ENCODE data around the gene MRGPRX1.
"Not testable (repeated sequence)": the region's sequence is repeated elsewhere in the genome, so short reads cannot be mapped to it uniquely, and the experiment has no call there.

Gene MRGPRX1

DNA sequence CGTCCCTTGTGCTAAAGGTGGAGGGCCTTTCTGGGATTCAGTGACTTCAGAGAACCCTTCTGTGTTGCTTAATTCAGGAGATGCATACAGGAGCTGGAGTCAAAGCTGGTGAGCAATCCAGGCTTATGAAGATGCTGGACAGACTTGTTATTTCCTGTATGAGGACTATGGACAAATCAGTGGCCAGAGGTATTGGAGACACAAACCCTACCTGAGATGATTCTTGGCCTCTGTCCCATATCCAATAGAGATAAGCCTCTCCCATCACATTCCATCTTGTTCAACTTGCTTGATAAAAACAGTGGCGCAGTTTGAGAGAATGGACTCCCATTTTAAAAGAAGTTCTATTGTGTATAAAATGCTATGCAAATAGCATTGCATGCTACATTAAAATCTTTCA is at the start of gene MRGPRX1:
Gene MRGPRX1, minus strand, starts transcription at position 101 of the 400 bp plus-strand sequence. CDS start 4,630 bp downstream, outside the sequence.
- DNase-seq: no peak

DNA sequence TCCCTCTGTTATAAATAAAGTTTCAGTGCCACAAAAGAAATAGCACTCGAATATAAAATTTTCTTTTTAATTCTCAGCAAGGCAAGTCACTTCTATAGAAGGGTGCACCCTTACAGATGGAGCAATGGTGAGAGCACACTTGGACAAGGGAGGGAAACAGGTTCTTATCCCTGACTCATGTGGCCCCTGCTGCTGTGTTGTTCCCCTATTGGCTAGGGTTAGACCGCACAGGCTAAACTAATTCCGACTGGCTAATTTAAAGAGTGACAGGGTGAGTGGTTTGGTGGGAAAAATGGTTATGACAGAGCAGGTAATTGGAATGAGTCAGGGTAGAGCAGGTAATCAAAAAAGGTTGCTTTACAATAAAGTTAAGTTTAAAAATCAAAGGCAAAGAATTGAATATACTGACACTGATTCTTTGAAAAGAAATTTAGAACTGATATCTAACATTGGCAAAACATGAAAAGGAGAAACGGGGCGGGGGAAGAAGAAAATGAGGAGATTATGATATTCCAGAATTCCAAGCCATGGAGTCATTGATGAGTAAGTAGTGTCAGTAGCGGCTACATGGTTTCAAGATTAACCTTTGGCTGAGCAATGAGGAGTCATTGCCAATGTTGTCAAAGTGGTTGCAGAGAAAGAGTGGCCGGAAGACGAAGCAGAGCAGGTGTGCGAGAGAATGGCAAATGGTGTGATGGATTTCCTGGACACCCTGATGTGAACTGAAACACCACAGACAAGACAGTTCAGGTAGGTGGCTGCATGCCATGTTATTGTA is 48.4 kb upstream of the MRGPRX1 start:
- no peak for DNase-seq

DNA sequence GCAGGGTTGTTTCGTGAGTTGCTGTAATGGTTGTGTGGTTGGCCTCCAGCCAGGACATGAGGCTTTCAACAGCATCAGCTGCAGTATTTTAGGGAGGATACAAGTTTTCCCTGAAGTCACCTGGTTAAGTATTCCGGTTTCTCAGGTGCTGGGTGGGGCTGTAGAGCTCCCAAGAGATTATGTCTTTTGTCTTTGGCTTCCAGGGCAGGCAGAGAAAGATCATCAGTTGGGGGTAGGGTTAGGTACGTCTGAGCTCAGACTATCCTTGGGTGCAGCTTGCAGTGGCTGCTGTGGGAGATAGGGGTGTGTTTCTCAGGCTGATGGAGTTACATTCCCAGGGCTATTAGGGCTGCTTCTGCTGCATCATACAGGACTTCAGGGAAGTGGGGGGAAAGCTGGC is 47.5 kb upstream of the MRGPRX1 start:
- no peak for DNase-seq

DNA sequence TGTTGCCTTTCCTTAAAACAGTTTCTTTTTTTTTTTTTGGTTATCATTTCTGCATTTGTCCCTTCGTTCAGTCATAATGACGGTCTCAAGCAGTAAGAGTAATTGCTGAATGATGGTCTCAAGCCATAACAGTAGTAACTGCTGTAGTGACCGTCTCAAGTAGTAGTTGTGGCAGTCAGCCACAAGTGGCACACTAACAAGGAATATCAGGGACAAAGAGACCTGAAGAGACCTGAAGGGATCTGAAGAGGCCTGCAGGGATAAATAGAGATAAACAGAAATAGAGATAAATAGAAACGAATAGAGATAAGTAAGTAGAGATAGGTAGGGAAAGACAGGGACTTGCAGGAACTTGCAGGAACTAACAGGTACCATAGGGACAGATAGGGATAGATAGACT is 42.7 kb upstream of the MRGPRX1 start:
- no peak for DNase-seq

DNA sequence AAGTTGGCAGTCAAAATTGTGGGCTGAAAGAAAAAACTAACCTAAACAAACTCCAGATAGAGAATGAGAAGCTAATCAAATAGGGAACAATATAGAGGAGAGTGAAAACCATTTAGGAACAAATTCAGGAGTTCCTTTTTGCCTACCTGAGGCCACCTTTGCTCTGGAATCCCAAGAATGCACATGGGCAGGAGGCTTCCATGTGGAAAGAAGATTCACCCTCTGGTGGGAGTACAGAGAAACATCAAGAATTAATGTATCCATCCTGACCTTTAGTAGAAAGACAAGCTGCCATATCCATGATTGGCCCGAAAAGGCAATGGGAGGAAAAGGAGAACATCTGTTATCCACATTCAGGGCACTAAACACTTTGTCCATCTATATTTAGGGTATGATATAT is 35.0 kb upstream of the MRGPRX1 start:
- DNase-seq: no peak

DNA sequence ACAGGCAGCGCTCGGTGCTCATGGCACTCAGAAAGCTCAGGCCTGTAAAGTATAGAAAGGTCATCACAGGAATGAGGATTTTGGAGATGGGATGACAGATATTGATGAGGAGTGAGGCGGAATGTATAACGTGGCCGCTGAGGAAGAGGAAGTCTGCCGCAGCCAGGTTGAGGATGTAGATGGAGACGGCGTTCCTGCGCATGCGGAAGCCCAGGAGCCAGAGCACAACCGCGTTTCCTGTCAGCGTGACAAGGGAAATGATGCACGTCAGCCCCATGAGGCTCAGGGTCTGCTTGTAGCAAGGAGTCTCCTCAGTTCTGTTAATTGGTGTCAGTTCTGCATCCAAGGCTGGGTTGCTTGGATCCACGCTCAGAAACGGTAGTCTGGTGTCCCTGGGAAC is 33.1 kb upstream of the MRGPRX1 start:
- DNase-seq: no peak

DNA sequence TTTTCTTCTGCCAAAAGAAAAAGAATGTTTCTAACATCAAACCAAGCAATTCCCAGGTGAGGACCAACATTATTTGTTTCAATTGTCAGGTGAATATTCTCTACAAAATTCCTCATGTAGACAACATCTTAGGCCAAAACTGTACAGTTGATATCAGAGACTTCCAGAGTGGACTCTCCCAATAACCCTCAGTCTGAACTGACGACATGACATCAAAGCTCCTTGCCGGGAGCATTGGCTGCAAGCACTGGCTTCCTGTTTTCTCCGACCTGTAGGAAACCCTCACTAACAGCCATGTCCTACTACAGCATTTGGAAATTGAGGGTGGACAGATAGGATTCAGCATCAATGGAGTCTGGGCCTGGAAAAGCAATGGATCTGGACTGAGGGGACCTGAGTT is 30.5 kb upstream of the MRGPRX1 start:
- DNase-seq: no peak

DNA sequence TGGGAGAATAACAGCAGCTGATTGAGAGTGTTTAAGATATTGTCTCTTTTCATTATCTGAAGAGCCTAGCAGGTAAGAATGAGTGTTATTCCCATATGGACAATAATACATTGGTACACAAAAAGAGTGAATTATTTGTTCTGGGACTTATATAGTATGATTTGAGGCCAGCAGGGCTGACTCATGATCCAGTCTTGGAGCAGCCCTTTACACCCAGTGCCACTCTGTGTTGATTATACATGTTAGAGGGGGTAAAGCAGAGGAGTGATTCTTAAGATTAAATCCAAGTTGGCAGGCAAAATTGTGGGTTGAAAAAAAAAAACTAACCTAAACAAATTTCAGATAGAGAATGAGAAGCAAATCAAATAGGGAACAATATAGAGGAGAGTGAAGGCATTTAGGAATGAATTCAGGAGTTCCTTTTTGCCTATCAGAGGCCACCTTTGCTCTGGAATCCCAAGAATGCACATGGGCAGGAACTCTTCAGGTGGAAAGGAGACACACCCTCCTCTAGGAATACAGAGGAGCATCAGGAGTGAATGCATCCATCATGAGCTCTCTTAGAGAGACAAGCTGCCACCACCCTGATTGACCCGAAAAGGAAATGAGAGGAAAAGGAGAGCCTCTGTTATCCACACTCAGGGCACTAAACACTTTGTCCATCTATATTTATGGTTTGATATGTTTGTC is 19.2 kb upstream of the MRGPRX1 start:
- DNase-seq: no peak

DNA sequence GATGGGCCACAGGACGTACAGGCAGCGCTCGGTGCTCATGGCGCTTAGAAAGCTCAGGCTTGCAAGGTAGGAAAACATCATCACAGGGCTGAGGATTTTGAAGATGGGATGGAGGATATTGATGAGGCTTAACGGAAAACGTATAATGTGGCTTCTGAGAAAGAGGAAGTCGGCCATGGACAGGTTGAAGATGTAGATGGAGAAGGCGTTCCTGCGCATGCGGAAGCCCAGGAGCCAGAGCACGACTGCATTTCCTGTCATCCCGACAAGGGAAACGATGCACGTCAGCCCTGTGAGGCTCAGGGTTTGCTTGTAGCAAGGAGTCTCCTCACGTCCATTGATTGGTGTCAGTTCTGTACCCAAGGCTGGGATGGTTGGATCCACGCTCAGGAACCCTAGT is 17.4 kb upstream of the MRGPRX1 start:
- DNase-seq: no peak

DNA sequence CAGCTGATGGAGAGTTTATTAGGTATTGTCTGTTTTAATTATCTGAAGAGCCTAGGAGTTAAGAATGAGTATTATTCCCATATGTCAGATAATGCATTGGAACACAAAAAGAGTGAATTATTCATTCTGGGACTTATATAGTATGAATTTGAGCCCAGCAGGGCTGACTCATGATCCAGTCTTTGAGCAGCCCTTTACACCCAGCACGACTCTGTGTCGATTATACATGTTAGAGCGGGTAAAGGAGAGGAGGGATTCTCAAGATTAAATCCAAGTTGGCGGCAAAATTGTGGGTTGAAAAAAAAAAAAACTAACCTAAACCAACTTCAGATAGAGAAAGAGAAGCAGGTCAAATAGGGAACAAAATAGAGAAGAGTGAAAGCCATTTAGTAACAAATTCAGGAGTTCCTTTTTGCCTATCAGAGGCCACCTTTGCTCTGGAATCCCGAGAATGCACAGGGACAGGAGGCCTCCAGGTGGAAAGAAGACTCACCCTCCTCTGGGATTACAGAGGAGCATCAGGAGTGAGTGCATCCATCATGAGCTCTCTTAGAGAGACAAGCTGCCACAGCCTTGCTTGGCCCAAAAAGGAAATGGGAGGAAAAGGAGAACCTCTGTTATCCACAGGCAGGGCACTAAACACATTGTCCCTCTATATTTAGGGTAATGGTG is 3.1 kb downstream of the MRGPRX1 start:
- no peak for DNase-seq

DNA sequence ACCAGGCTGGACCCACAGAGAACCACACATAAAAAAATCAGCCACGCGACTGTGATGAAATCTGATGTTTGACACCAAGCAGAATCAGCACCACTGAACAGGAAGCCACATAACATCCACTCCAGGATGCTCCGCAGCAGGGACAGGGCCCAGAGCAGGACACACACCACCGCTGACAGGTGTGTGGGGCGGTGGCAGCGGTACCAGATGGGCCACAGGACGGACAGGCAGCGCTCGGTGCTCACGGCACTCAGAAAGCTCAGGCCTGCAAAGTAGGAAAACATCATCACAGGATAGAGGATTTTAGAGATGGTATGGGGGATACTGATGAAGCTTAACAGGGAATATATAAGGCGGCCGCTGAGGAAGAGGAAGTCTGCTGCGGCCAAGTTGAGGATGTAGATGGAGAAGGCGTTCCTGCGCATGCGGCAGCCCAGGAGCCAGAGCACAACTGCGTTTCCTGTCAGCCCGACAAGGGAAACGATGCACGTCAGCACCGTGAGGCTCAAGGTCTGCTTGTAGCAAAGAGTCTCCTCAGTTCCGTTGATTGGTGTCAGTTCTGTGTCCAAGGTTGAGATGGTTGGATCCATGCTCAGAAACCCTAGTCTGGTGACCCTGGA is 4.9 kb downstream of the MRGPRX1 start:
- DNase-seq: no peak

DNA sequence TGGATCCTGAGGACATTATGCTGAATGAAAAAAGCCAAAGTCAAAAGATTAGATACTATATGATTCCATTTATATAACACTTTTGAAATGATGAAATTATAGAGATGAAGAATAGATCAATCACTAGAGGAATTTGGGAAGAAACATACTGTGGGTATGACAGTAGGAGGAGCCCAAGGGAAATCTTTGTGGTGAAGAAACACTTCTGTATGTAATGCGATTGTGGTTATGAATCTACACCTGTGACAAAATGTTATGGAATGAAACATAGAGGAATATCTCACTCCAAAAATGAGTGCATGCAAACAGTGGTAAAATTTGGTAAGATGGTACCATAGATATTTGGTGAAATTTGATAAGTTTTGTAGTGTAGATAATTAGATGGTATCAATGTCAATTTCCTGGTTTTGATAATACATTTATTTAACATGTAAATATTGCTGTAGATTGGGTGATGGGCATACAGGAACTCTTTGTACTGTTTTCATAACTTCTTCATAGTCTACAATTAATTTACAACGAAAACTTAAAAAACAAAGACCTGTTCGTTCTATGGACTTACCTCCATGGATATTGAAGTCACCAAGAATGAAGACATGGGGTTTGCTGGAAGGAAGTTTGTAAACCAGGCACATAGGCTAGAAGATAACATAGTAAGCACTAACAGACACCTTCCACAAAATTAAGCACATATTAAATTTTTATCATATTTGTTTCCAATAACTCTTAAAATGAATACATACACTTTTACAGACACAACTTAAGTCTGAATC is 11.5 kb downstream of the MRGPRX1 start:
- DNase-seq: no peak

DNA sequence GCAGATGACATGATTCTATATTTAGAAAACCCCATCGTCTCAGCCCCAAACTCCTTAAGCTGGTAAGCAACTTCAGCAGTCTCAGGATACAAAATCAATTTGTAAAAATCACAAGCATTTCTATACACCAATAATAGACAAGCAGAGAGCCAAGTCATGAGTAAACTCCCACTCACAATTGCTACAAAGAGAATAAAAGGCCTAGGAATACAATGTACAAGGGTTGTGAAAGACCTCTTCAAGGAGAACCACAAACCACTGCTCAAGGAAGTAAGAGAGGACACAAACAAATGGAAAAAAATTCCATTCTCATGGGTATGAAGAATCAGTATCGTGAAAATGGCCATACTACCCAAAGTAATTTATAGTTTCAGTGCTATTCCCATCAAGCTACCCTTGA is 13.8 kb downstream of the MRGPRX1 start:
- DNase-seq: not testable (repeated sequence)

DNA sequence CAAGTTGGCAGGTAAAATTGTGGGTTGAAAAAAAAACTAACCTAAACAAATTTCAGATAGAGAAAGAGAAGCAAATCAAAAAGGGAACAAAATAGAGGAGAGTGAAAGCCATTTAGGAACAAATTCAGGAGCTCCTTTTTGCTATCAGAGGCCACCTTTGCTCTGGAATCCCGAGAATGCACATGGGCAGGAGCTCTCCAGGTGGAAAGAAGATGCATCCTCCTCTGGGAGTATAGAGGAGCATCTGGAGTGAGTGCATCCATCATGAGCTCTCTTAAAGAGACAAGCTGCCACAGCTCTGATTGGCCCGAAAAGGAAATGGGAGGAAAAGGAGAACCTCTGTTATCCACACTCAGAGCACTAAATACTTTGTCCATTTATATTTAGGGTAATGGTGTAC is 26.3 kb downstream of the MRGPRX1 start:
- no peak for DNase-seq

DNA sequence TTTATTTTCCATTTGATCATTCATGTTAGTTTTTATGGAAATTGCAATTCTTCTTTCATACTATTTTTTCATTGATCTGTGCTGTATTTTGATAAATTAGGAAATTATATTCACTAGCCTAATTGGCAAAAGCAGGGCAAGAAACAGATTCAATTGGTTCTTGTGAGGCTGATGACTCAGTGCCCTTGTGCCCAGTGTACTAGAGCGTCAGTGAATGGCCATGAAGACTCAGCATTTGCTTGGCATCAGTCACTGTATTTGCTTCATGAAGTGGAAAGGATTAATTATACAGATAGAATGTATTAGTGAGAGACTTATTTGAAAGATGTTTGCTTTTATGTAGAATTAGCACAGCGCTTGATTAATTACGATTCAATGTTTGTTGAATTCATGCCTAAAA is 31.8 kb downstream of the MRGPRX1 start:
- DNase-seq: no peak

DNA sequence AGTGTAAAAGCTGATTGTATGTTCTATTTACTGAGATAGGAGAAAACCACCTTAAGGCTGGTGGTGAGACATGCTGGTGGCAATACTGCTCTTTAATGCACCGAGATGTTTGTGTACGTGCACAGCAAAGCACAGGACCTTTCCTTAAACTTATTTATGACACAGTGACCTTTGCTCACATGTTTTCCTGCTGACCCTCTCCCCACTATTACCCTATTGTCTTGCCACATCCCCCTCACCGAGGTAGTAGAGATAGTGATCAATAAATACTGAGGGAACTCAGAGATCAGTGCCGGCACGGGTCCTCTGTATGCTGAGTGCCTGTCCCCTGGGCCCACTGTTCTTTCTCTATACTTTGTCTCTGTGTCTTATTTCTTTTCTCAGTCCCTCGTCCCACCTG is 38.6 kb downstream of the MRGPRX1 start:
- DNase-seq: not testable (repeated sequence)

DNA sequence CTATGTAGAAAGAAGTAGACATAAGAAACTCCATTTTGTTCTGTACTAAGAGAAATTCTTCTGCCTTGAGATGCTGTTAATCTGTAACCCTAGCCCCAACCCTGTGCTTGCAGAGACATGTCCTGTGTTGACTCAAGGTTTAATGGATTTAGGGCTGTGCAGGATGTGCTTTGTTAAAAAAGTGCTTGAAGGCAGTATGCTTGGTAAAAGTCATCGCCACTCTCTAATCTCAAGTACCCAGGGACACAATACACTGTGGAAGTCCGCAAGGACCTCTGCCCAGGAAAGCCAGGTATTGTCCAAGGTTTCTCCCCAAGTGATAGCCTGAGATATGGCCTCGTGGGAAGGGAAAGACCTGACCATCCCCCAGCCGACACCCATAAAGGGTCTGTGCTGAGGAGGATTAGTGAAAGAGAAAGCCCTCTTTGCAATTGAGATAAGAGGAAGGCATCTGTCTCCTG is 39.0 kb downstream of the MRGPRX1 start:
- DNase-seq: not testable (repeated sequence)

DNA sequence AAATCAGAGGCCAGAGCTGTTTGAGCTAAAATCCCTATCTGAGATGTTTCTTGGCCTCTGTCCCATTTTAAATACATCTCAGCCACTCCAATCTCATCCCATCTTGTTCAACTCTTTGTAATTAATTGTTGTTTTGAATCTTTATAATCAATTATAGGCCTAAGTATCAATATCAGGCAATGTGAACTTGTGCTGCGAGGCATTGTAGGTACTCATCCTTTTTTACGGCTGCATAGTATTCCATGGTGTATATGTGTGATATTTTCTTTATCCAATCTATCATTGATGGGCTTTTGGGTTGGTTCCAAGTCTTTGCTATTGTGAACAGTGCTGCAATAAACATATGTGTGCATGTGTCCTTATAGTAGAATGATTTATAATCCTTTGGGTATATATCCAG is 47.5 kb downstream of the MRGPRX1 start:
- not testable (repeated sequence) for DNase-seq

DNA sequence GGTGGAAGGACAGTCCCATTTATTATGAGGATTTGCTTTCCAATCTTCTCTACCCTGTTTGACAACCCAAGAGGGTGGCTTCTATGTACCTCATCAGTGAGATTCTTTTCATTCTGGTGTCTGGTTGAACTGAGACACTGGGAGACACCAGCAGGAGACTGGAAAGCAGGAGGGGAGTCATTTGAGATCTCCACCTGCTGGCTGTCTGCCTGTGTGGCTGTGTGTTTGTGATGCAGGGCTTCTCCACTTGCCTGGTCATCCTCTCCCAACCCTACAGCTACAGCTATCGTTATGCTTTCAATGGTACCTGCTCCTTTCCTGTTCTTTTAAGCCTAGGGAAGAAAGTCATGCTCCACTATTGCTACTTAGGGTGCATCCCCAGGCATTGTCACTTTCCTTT is 48.6 kb downstream of the MRGPRX1 start:
- no peak for DNase-seq
